ENCODE results near the gene SCAPER.

GRCh38 chr15:76626611-76627010 is 278.5 kb downstream of the SCAPER start:
- no peak for TF ChIP-seq CTCF (conservative IDR thresholded peaks at IDR 0.05; ENCODE audit: low read depth, low read length)
- TF ChIP-seq POLR2A (IDR thresholded peaks at IDR 0.05; ENCODE audit: low read depth, low read length) = no peak
- no peak for TF ChIP-seq USF2 (IDR thresholded peaks at IDR 0.05; ENCODE audit: low read depth, low read length)
- TF ChIP-seq SMC3 (IDR thresholded peaks at IDR 0.05; ENCODE audit: low read depth, low read length) = no peak
- TF ChIP-seq RFX5 (IDR thresholded peaks at IDR 0.05; ENCODE audit: low read depth, low read length) = no peak
- TF ChIP-seq ELK1 (IDR thresholded peaks at IDR 0.05; ENCODE audit: borderline replicate concordance, low read depth, low read length) = no peak
- TF ChIP-seq CEBPB (IDR thresholded peaks at IDR 0.05; ENCODE audit: low read depth, low read length) = no peak
- no peak for TF ChIP-seq RAD21 (IDR thresholded peaks at IDR 0.05; ENCODE audit: low read length)
- no peak for TF ChIP-seq MXI1 (IDR thresholded peaks at IDR 0.05; ENCODE audit: borderline replicate concordance, low read depth, low read length)
- TF ChIP-seq CHD1 (IDR thresholded peaks at IDR 0.05; ENCODE audit: low read depth, low read length) = no peak
